Measurements from ENCODE around the gene TMPRSS15. TPM values are rescaled to one million over a fixed set of nuclear protein-coding genes. Genes with fewer than 3 reads are reported as not detected.
A peak's percentile ranks its signal among the peaks of the same experiment; 100 is the strongest.

TMPRSS15 gene
- total and polyA plus RNA-seq, 9 of the 15 experiments (the other 6 are each of a cell fraction or from before 2014, with no cell fraction given) = 0.03 to 0.11 (median 0.04) TPM; not detected in 4

DNA sequence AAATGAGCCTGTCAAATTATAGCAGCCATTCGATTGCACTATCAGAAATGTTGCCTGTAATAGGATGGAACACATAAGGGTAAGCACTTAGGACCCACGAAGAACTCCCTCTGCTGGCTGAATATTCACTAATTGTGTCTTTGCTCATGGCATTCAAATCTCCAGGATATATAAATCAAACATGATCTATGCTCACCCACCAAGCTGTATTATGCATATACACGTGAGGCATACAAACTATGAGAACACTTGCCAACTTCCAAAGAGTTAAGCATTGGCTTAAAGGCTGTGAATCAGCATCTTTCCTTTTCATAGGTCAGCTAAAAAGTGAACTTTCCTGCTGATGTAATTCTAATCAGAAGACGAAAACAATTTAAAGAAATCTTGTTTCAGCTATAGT lies 34.5 kb downstream of the TMPRSS15 start:
- Histone ChIP-seq H3K27me3 (ENCODE audit: control insufficient read depth in 2 of 2, insufficient read depth in 2 of 2, low read length in 2 of 2) (no peaks in the 10 kb centered on the region), H3K79me2 (ENCODE audit: control insufficient read depth, insufficient read depth, low read length) (no peaks in the 10 kb centered on the region), H3K4me2 (ENCODE audit: insufficient read depth, low read length) (no peak overlapping the region), H2AFZ (ENCODE audit: low read depth, low read length) (no peak overlapping the region), H3K36me3 (ENCODE audit: control insufficient read depth, insufficient read depth, low read length) (no peaks in the 10 kb centered on the region), H3K9ac (ENCODE audit: insufficient read depth in 1 of 2, low read depth in 2 of 2, low read length in 2 of 2) (no peak overlapping the region), H3K4me3 (no peak overlapping the region), H4K20me1 (replicated peaks; ENCODE audit: control insufficient read depth, insufficient read depth, low read length) (no peaks in the 10 kb centered on the region), H3K4me1 (replicated peaks in 1 of 2; ENCODE audit: control insufficient read depth in 2 of 2, insufficient read depth in 2 of 2, low read length in 2 of 2) (no peaks in the 10 kb centered on the region), H3K9me1 (ENCODE audit: control insufficient read depth, insufficient read depth, low read length) (no peaks in the 10 kb centered on the region), H3K9me3 (replicated peaks; ENCODE audit: control insufficient read depth, insufficient read depth, low read depth, low read length) (no peaks in the 10 kb centered on the region; the same call in none of the 2 replicates), H3K27ac (ENCODE audit: extremely low read depth, low read depth, low read length) (no peak overlapping the region)
- CTCF ChIA-PET (ENCODE audit: low intra/inter-chr PET ratio) = no interaction called here
- 0% methylated on average over 4 of the region's 4 CpGs for WGBS (ENCODE audit: insufficient coverage, low coverage, missing lambda C conversion rate)
- FAIRE-seq = no peak
- no peak for DNase-seq (ENCODE audit: extremely low read depth in 1 of 4, low spot score in 3 of 4)
- POLR2A ChIA-PET = no interaction called here
- intact Hi-C loops (cut with micrococcal nuclease) = no loop called here
- no peak for TF ChIP-seq TCFL5 (CRISPR knock-in tag; conservative IDR thresholded peaks at IDR 0.05)
- TF ChIP-seq SUPT5H (IDR thresholded peaks at IDR 0.05) = no peak
- TF ChIP-seq, protein P1, sequence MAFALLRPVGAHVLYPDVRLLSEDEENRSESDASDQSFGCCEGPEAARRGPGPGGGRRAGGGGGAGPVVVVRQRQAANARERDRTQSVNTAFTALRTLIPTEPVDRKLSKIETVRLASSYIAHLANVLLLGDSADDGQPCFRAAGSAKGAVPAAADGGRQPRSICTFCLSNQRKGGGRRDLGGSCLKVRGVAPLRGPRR (CRISPR knock-in tag; IDR thresholded peaks at IDR 0.05) = no peak
- TF ChIP-seq ZZZ3 (IDR thresholded peaks at IDR 0.05) = no peak
- no peak for TF ChIP-seq TAF15 (IDR thresholded peaks at IDR 0.05; ENCODE audit: low read depth, low read length)
- no peak for ATAC-seq
- in situ Hi-C loops (cut with MboI) = no loop called here
- BruUV-seq (replicated peaks) = no TSS peak

- Histone ChIP-seq H3K79me2 (ENCODE audit: control insufficient read depth, insufficient read depth, low read length) (no peaks in the 10 kb centered on the region), H3K4me1 (replicated peaks in 1 of 2; ENCODE audit: control insufficient read depth in 2 of 2, insufficient read depth in 2 of 2, low read length in 2 of 2) (no peaks in the 10 kb centered on the region), H2AFZ (ENCODE audit: low read depth, low read length) (no peak overlapping the region), H3K4me2 (ENCODE audit: insufficient read depth, low read length) (no peak overlapping the region), H3K9ac (ENCODE audit: insufficient read depth in 1 of 2, low read depth in 2 of 2, low read length in 2 of 2) (no peak overlapping the region), H3K4me3 (no peak overlapping the region), H3K27ac (ENCODE audit: extremely low read depth, low read depth, low read length) (no peak overlapping the region), H3K27me3 (ENCODE audit: control insufficient read depth in 2 of 2, insufficient read depth in 2 of 2, low read length in 2 of 2) (no peaks in the 10 kb centered on the region), H3K9me3 (replicated peaks; ENCODE audit: control insufficient read depth, insufficient read depth, low read depth, low read length) (no peaks in the 10 kb centered on the region; the same call in none of the 2 replicates), H4K20me1 (replicated peaks; ENCODE audit: control insufficient read depth, insufficient read depth, low read length) (no peaks in the 10 kb centered on the region), H3K9me1 (ENCODE audit: control insufficient read depth, insufficient read depth, low read length) (no peaks in the 10 kb centered on the region), H3K36me3 (ENCODE audit: control insufficient read depth, insufficient read depth, low read length) (no peaks in the 10 kb centered on the region)
- WGBS (ENCODE audit: insufficient coverage, low coverage, missing lambda C conversion rate) = 3% methylated on average over 6 of the region's 6 CpGs
- BruUV-seq (replicated peaks) = no TSS peak
- CTCF ChIA-PET (ENCODE audit: low intra/inter-chr PET ratio) = no interaction called here
- ATAC-seq (no peak), FAIRE-seq (no peak), DNase-seq (ENCODE audit: extremely low read depth in 1 of 4, low spot score in 3 of 4) (no peak)
- intact Hi-C loops (cut with micrococcal nuclease) (no loop called here), in situ Hi-C loops (cut with MboI) (no loop called here)
- POLR2A ChIA-PET = no interaction called here
- TF ChIP-seq JUND (IDR thresholded peaks at IDR 0.05; ENCODE audit: borderline replicate concordance, low read depth, low read length) = no peak
- no peak for TF ChIP-seq JUND (tag; IDR thresholded peaks at IDR 0.05; ENCODE audit: borderline replicate concordance, low read depth, low read length)
- no peak for TF ChIP-seq STAT6 (CRISPR knock-in tag; IDR thresholded peaks at IDR 0.05)
- TF ChIP-seq, protein P2, sequence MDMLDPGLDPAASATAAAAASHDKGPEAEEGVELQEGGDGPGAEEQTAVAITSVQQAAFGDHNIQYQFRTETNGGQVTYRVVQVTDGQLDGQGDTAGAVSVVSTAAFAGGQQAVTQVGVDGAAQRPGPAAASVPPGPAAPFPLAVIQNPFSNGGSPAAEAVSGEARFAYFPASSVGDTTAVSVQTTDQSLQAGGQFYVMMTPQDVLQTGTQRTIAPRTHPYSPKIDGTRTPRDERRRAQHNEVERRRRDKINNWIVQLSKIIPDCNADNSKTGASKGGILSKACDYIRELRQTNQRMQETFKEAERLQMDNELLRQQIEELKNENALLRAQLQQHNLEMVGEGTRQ (CRISPR knock-in tag; IDR thresholded peaks at IDR 0.05) = 0 out of 2 replicates have a peak, but pooled peaks have one; percentile 22
- TF ChIP-seq IFI16 (CRISPR knock-in tag; IDR thresholded peaks at IDR 0.05) = no peak
- TF ChIP-seq CBX3 (IDR thresholded peaks at IDR 0.05; ENCODE audit: borderline replicate concordance in 1 of 2, low read length in 2 of 2) = no peak
- no peak for TF ChIP-seq ZBTB8A (IDR thresholded peaks at IDR 0.05; ENCODE audit: partially characterized antibody)
- TF ChIP-seq PHF20 (IDR thresholded peaks at IDR 0.05; ENCODE audit: partially characterized antibody) = no peak
These were observed 35.4 kb downstream of the TMPRSS15 start for GRCh38 chr21:18368205-18368604.

Data from K562 (cell line).